ENCODE data around the gene DSCAML1.

Gene DSCAML1

GRCh38 chr11:117832511-117832910, 35.5 kb upstream of the DSCAML1 start:
- Mint-ChIP-seq H3K4me1 (peaks cover 47% of the 10 kb centered on the region), H3K27ac (peak overlapping the region; percentile 34)

GRCh38 chr11:117831661-117832415, 34.8 kb upstream of the DSCAML1 start:
- no peak for TF ChIP-seq CTCF (IDR thresholded peaks at IDR 0.05)
- Mint-ChIP-seq H3K4me3 (no peak overlapping the region), H3K36me3 (ENCODE audit: low read depth) (no peaks in the 10 kb centered on the region), H3K27ac (peak overlapping the region; percentile 50), H3K27me3 (ENCODE audit: low read depth, poor library complexity) (peaks cover 22% of the 10 kb centered on the region), H3K9me3 (no peaks in the 10 kb centered on the region), H3K4me1 (peaks cover 40% of the 10 kb centered on the region)
- DNase-seq, result no peak

More at GRCh38 chr11:117832511-117832910, 35.5 kb upstream of the DSCAML1 start:
- Mint-ChIP-seq H3K36me3 (ENCODE audit: low read depth) (no peaks in the 10 kb centered on the region), H3K27me3 (ENCODE audit: low read depth, poor library complexity) (peaks cover 22% of the 10 kb centered on the region), H3K4me3 (no peak overlapping the region), H3K9me3 (no peaks in the 10 kb centered on the region)
- TF ChIP-seq CTCF (IDR thresholded peaks at IDR 0.05), result no peak
- no peak for DNase-seq

GRCh38 chr11:117830674-117831351, 33.8 kb upstream of the DSCAML1 start:
- DNase-seq, result no peak
- no peak for TF ChIP-seq CTCF (IDR thresholded peaks at IDR 0.05)
- no peaks in the 10 kb centered on the region for H3K9me3 Mint-ChIP-seq
- no peaks in the 10 kb centered on the region for H3K36me3 Mint-ChIP-seq (ENCODE audit: low read depth)
- H3K27me3 Mint-ChIP-seq (ENCODE audit: low read depth, poor library complexity), result peaks cover 31% of the 10 kb centered on the region
- peaks cover 34% of the 10 kb centered on the region for H3K4me1 Mint-ChIP-seq
- H3K4me3 Mint-ChIP-seq, result no peak overlapping the region
- peak overlapping the region; percentile 72 for H3K27ac Mint-ChIP-seq

GRCh38 chr11:117830072-117830471, 33.1 kb upstream of the DSCAML1 start:
- Mint-ChIP-seq H3K4me3 (no peak overlapping the region), H3K4me1 (peaks cover 34% of the 10 kb centered on the region), H3K36me3 (ENCODE audit: low read depth) (no peaks in the 10 kb centered on the region), H3K27ac (no peak overlapping the region), H3K27me3 (ENCODE audit: low read depth, poor library complexity) (peaks cover 32% of the 10 kb centered on the region), H3K9me3 (no peaks in the 10 kb centered on the region)
- DNase-seq, result no peak
- TF ChIP-seq CTCF (IDR thresholded peaks at IDR 0.05), result no peak

GRCh38 chr11:117829369-117829725, 32.3 kb upstream of the DSCAML1 start:
- H3K36me3 Mint-ChIP-seq (ENCODE audit: low read depth), result no peaks in the 10 kb centered on the region
- H3K27ac Mint-ChIP-seq, result no peak overlapping the region
- H3K27me3 Mint-ChIP-seq (ENCODE audit: low read depth, poor library complexity), result peaks cover 35% of the 10 kb centered on the region
- DNase-seq, result no peak
- no peak overlapping the region for H3K4me3 Mint-ChIP-seq
- H3K9me3 Mint-ChIP-seq, result no peaks in the 10 kb centered on the region
- no peak for TF ChIP-seq CTCF (IDR thresholded peaks at IDR 0.05)
- peaks cover 35% of the 10 kb centered on the region for H3K4me1 Mint-ChIP-seq
